B cell (primary cell): ENCODE data around the gene NELL1.

Source experiments
- EZH2 ChIP-seq: IDR thresholded peaks from 2 replicates; pipeline ENCODE4 v1.6.1; 2012; ENCODE audit warnings: borderline replicate concordance, low read depth, mild to moderate bottlenecking, moderate library complexity, low read length; ENCODE audit not compliant: insufficient read depth, poor library complexity, severe bottlenecking
- TF ChIP-seq, protein P1 (sequence below): fragments of 200-600 bp; IDR thresholded peaks from one replicate; pipeline ENCODE4 v1.8.0; 2022; ENCODE audit warnings: antibody characterized with exemption, mild to moderate bottlenecking

- TF ChIP-seq EZH2 = no peak
- TF ChIP-seq, protein P1, sequence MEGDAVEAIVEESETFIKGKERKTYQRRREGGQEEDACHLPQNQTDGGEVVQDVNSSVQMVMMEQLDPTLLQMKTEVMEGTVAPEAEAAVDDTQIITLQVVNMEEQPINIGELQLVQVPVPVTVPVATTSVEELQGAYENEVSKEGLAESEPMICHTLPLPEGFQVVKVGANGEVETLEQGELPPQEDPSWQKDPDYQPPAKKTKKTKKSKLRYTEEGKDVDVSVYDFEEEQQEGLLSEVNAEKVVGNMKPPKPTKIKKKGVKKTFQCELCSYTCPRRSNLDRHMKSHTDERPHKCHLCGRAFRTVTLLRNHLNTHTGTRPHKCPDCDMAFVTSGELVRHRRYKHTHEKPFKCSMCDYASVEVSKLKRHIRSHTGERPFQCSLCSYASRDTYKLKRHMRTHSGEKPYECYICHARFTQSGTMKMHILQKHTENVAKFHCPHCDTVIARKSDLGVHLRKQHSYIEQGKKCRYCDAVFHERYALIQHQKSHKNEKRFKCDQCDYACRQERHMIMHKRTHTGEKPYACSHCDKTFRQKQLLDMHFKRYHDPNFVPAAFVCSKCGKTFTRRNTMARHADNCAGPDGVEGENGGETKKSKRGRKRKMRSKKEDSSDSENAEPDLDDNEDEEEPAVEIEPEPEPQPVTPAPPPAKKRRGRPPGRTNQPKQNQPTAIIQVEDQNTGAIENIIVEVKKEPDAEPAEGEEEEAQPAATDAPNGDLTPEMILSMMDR = no peak
Measured at GRCh38 chr11:21430537-21430936, 761.2 kb downstream of the NELL1 start.
